ENCODE measurements around the gene CD2BP2. TPM values are rescaled to one million over a fixed set of nuclear protein-coding genes. Genes with fewer than 3 reads are reported as not detected.

The CD2BP2 gene
- total and polyA plus RNA-seq, 2 experiments from 2014 or later, result 41.0 to 45.1 TPM

DNA sequence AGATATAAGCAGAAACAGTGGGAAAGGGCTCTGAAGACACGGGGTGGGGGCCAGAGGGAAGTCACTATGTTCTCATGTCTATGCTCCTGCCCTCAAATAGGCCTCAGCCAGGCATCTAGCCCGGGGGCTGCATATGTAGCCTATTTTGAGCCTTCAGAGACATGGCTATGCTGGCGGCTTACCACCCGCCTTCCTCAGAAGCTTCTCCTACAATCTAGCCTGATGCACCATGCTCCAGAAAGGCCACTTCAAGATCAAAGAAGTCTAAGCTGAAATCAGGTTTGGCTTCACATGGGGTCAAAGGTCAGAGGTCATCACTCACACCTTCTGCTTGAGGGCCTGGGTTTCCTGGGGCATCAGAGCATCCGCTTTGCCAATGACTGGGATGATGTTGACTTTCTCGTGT, 25.7 kb upstream of the CD2BP2 start:
- Histone ChIP-seq H3K9me2 (replicated peaks; ENCODE audit: insufficient read depth) (no peaks in the 10 kb centered on the region), H3K4me2 (no peak overlapping the region), H2AFZ (no peak overlapping the region), H3K9me3 (ENCODE audit: low read depth) (no peaks in the 10 kb centered on the region), H4K20me1 (ENCODE audit: insufficient read depth, poor library complexity, severe bottlenecking) (no peaks in the 10 kb centered on the region), H3K4me3 (no peak overlapping the region), H3K79me2 (peaks cover 6% of the 10 kb centered on the region), H3K36me3 (replicated peaks; ENCODE audit: insufficient read depth, low read depth) (no peaks in the 10 kb centered on the region), H3K27ac (no peak overlapping the region), H3K27me3 (no peaks in the 10 kb centered on the region), H3K4me1 (ENCODE audit: insufficient read depth) (peaks cover 11% of the 10 kb centered on the region)
- TF ChIP-seq, protein P1, sequence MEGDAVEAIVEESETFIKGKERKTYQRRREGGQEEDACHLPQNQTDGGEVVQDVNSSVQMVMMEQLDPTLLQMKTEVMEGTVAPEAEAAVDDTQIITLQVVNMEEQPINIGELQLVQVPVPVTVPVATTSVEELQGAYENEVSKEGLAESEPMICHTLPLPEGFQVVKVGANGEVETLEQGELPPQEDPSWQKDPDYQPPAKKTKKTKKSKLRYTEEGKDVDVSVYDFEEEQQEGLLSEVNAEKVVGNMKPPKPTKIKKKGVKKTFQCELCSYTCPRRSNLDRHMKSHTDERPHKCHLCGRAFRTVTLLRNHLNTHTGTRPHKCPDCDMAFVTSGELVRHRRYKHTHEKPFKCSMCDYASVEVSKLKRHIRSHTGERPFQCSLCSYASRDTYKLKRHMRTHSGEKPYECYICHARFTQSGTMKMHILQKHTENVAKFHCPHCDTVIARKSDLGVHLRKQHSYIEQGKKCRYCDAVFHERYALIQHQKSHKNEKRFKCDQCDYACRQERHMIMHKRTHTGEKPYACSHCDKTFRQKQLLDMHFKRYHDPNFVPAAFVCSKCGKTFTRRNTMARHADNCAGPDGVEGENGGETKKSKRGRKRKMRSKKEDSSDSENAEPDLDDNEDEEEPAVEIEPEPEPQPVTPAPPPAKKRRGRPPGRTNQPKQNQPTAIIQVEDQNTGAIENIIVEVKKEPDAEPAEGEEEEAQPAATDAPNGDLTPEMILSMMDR (IDR thresholded peaks at IDR 0.05; ENCODE audit: poor library complexity), result no peak
- TF ChIP-seq EZH2phosphoT487 (IDR thresholded peaks at IDR 0.05; ENCODE audit: low read depth, severe bottlenecking, unreplicated experiment) (no peak), EZH2 (IDR thresholded peaks at IDR 0.05; ENCODE audit: borderline replicate concordance) (no peak)
- DNase-seq (ENCODE audit: low spot score), result no peak
- WGBS (ENCODE audit: low lambda C conversion rate, missing lambda C conversion rate), result 91% methylated on average over 6 of the region's 6 CpGs

DNA sequence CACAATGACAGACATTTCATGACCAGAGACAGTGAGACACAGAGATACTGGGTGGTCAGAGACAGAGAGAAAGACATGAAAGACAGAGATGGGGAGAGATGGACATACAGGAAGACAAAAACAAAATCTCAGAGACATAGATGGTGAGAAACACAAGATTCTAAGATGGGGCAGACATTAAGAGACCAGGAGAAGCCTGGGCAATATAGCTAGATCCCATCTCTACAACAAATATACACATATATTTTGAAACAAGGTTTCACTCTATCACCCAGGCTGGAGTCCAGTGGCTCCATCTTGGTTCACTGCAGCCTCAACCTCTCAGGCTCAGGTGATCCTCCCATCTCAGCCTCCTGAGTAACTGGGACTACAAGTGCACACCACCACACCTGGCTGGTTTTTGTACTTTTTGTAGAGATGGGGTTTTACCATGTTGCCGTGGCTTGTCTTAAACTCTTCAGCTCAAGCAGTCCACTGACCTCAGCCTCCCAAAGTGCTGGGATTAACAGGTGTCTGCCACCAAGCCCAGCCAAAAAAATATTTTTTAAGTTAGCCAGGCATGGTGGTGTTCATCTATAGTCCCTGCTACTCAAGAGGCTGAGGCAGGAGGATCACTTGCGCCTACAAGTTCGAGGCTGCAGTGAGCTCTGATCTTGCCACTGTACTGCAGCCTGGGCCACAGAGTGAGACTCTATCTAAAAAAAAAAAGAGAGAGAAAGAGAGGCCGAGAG, 25.1 kb upstream of the CD2BP2 start:
- Histone ChIP-seq H3K4me3 (no peak overlapping the region), H3K4me1 (ENCODE audit: insufficient read depth) (peaks cover 11% of the 10 kb centered on the region), H4K20me1 (ENCODE audit: insufficient read depth, poor library complexity, severe bottlenecking) (no peaks in the 10 kb centered on the region), H3K27me3 (no peaks in the 10 kb centered on the region), H3K4me2 (no peak overlapping the region), H2AFZ (no peak overlapping the region), H3K27ac (no peak overlapping the region), H3K79me2 (peaks cover 6% of the 10 kb centered on the region), H3K9me3 (ENCODE audit: low read depth) (no peaks in the 10 kb centered on the region), H3K9me2 (replicated peaks; ENCODE audit: insufficient read depth) (no peaks in the 10 kb centered on the region), H3K36me3 (replicated peaks; ENCODE audit: insufficient read depth, low read depth) (no peaks in the 10 kb centered on the region)
- 97% methylated on average over 4 of the region's 4 CpGs for WGBS (ENCODE audit: low lambda C conversion rate, missing lambda C conversion rate)
- TF ChIP-seq EZH2phosphoT487 (IDR thresholded peaks at IDR 0.05; ENCODE audit: low read depth, severe bottlenecking, unreplicated experiment) (no peak), EZH2 (IDR thresholded peaks at IDR 0.05; ENCODE audit: borderline replicate concordance) (no peak)
- TF ChIP-seq, protein P1 (IDR thresholded peaks at IDR 0.05; ENCODE audit: poor library complexity), result no peak
- DNase-seq (ENCODE audit: low spot score), result no peak

- Histone ChIP-seq H3K4me1 (ENCODE audit: insufficient read depth) (peaks cover 11% of the 10 kb centered on the region), H2AFZ (peak overlapping the region; percentile 70), H3K9me2 (replicated peaks; ENCODE audit: insufficient read depth) (no peaks in the 10 kb centered on the region), H4K20me1 (ENCODE audit: insufficient read depth, poor library complexity, severe bottlenecking) (no peaks in the 10 kb centered on the region), H3K27ac (peak overlapping the region; percentile 92), H3K4me3 (peak overlapping the region; percentile 40), H3K9me3 (ENCODE audit: low read depth) (no peaks in the 10 kb centered on the region), H3K79me2 (peaks cover 6% of the 10 kb centered on the region), H3K27me3 (no peaks in the 10 kb centered on the region), H3K4me2 (peak overlapping the region; percentile 84), H3K36me3 (replicated peaks; ENCODE audit: insufficient read depth, low read depth) (no peaks in the 10 kb centered on the region)
- DNase-seq (ENCODE audit: low spot score), result peak; percentile 28
- 25% methylated on average over 22 of the region's 27 CpGs for WGBS (ENCODE audit: low lambda C conversion rate, missing lambda C conversion rate)
- TF ChIP-seq EZH2phosphoT487 (IDR thresholded peaks at IDR 0.05; ENCODE audit: low read depth, severe bottlenecking, unreplicated experiment), result no peak
- TF ChIP-seq EZH2 (IDR thresholded peaks at IDR 0.05; ENCODE audit: borderline replicate concordance), result no peak
- TF ChIP-seq, protein P1 (IDR thresholded peaks at IDR 0.05; ENCODE audit: poor library complexity), result no peak
These were observed 24.2 kb upstream of the CD2BP2 start for GRCh38 chr16:30379158-30379783.
